GM12878 (cell line): ENCODE measurements around the gene MAPKBP1. TPM values are rescaled to one million over a fixed set of nuclear protein-coding genes. Genes with fewer than 3 reads are reported as not detected.

Experiments
- ATAC-seq: fragments of 200-7000 bp; cut with Tn5 transposase; 3 replicates; pipeline ENCODE4 v1.9.1; 2020; ENCODE audit warnings: mild to moderate bottlenecking, moderate library complexity
- BruUV-seq: library from RNA; stranded (reverse); fragments of 400-500 nt; replicated peaks from 2 replicates; lab custom pipeline; 2021; lab: Mats Ljungman, UMichigan
- CTCF ChIA-PET: fragments of 300-600 bp; sonication (Branson Sonifier 250); formaldehyde crosslinking; extraction: SDS; loops from one replicate; lab custom pipeline; 2021; ENCODE audit warnings: inconsistent platforms; lab: Yijun Ruan, JAX
- POLR2A ChIA-PET: fragments of 350-600 bp; formaldehyde crosslinking; extraction: SDS; loops from one replicate; lab custom pipeline; 2021; ENCODE audit warnings: inconsistent platforms; lab: Charles Lee
- RAD21 ChIA-PET: fragments of 300-600 bp; sonication (Branson Sonifier 250); formaldehyde crosslinking; loops from one replicate; lab custom pipeline; 2023; ENCODE audit warnings: antibody characterized with exemption; ENCODE audit not compliant: unreplicated experiment; lab: Charles Lee
- SMC1A ChIA-PET: fragments of 300-600 bp; sonication (Branson Sonifier 250); formaldehyde crosslinking; loops from one replicate; lab custom pipeline; 2023; ENCODE audit not compliant: unreplicated experiment, uncharacterized antibody; lab: Charles Lee
- DNase-seq: peaks from one replicate; pipeline ENCODE4 v3.0.0-alpha.2; 2011; ENCODE audit warnings: low read depth, low spot score
- FAIRE-seq: peaks from 3 replicates; lab custom pipeline; 2011; peaks lifted over from hg19 to GRCh38; lab: Jason Lieb, UNC
- H2AFZ ChIP-seq: 2 replicates; pipeline ENCODE4 v1.6.0; 2011; ENCODE audit warnings: low read depth, low read length, control low read depth; ENCODE audit not compliant: control insufficient read depth
- H3K27ac ChIP-seq: 2 replicates; pipeline ENCODE4 v1.5.1; 2011; ENCODE audit warnings: control low read depth; ENCODE audit not compliant: control insufficient read depth, insufficient read depth
- H3K27me3 ChIP-seq, 2 experiments: replicated peaks in 1 of 2; 2 replicates each; pipeline versions ENCODE4 v1.6.0 to v1.6.1; 2011; ENCODE audit warnings: low read length in 1 of 2; ENCODE audit not compliant: control insufficient read depth in 2 of 2, insufficient read depth in 2 of 2
- H3K36me3 ChIP-seq, 2 experiments: 2 replicates each; pipeline ENCODE4 v1.5.1; 2011; ENCODE audit warnings: low read length in 1 of 2; ENCODE audit not compliant: control insufficient read depth in 2 of 2, insufficient read depth in 2 of 2
- H3K4me1 ChIP-seq: 2 replicates; pipeline ENCODE4 v1.6.1; 2011; ENCODE audit warnings: mild to moderate bottlenecking, low read length, moderate library complexity, mixed read lengths; ENCODE audit not compliant: control insufficient read depth, insufficient read depth
- H3K4me2 ChIP-seq: 2 replicates; pipeline ENCODE4 v1.6.0; 2011; ENCODE audit warnings: control low read depth; ENCODE audit not compliant: control insufficient read depth, insufficient read depth
- H3K4me3 ChIP-seq: fragments of 200-600 bp; sonication (generic); 2 replicates; pipeline ENCODE4 v1.5.1; 2016
- H3K79me2 ChIP-seq: 2 replicates; pipeline ENCODE4 v1.6.0; 2011; ENCODE audit warnings: low read length; ENCODE audit not compliant: control insufficient read depth, insufficient read depth
- H3K9ac ChIP-seq: 2 replicates; pipeline ENCODE4 v1.8.0; 2011; ENCODE audit warnings: low read length, control low read depth, mixed read lengths; ENCODE audit not compliant: control insufficient read depth, insufficient read depth
- H3K9me3 ChIP-seq: replicated peaks from 3 replicates; pipeline ENCODE4 v1.5.1; 2011; ENCODE audit warnings: mild to moderate bottlenecking, low read length; ENCODE audit not compliant: control insufficient read depth, insufficient read depth
- H4K20me1 ChIP-seq: 2 replicates; pipeline ENCODE4 v1.6.0; 2011; ENCODE audit not compliant: control insufficient read depth, insufficient read depth
- ATF7 ChIP-seq: fragments of 450-650 bp; IDR thresholded peaks from 2 replicates; pipeline ENCODE4 v1.6.1; 2016; ENCODE audit warnings: low read depth, mild to moderate bottlenecking
- EGR1 ChIP-seq, 2 experiments: IDR thresholded peaks; 1 replicate in 1 of 2; 2 replicates in 1 of 2; pipeline ENCODE4 v1.6.1; 2011 to 2012; ENCODE audit warnings: low read depth in 2 of 2, low read length in 2 of 2, borderline replicate concordance in 1 of 2, mild to moderate bottlenecking in 1 of 2, moderate library complexity in 1 of 2
- EZH2 ChIP-seq: IDR thresholded peaks from 2 replicates; pipeline ENCODE4 v1.6.1; 2012; ENCODE audit warnings: low read depth, mild to moderate bottlenecking, control low read depth, inconsistent platforms, low read length, borderline replicate concordance; ENCODE audit not compliant: control insufficient read depth
- IRF4 ChIP-seq: IDR thresholded peaks from 2 replicates; pipeline ENCODE4 v1.6.1; 2011; ENCODE audit warnings: low read depth, low read length
- JUND ChIP-seq: IDR thresholded peaks from 2 replicates; pipeline ENCODE4 v1.6.1; 2012; ENCODE audit warnings: low read depth, mild to moderate bottlenecking, low read length, improper control_type of control experiment, moderate library complexity
- MEF2B ChIP-seq: fragments of 450-650 bp; IDR thresholded peaks from 2 replicates; pipeline ENCODE4 v1.6.1; 2018; ENCODE audit warnings: mild to moderate bottlenecking, moderate library complexity; ENCODE audit not compliant: partially characterized antibody, poor library complexity, severe bottlenecking
- NR2C2 ChIP-seq: IDR thresholded peaks from 2 replicates; pipeline ENCODE4 v1.6.1; 2011; ENCODE audit warnings: borderline replicate concordance, low read depth; ENCODE audit not compliant: control insufficient read depth, insufficient read length
- RFX5 ChIP-seq: IDR thresholded peaks from 2 replicates; pipeline ENCODE4 v1.6.1; 2011; ENCODE audit warnings: low read depth, low read length, improper control_type of control experiment
- SIN3A ChIP-seq: IDR thresholded peaks from 2 replicates; pipeline ENCODE4 v1.6.1; 2012; ENCODE audit warnings: low read depth, low read length, improper control_type of control experiment
- SMC3 ChIP-seq: IDR thresholded peaks from 2 replicates; pipeline ENCODE4 v1.6.1; 2011; ENCODE audit warnings: low read length, improper control_type of control experiment, borderline replicate concordance
- TAF1 ChIP-seq: IDR thresholded peaks from 2 replicates; pipeline ENCODE4 v1.6.1; 2011; ENCODE audit warnings: mild to moderate bottlenecking, low read depth, low read length, borderline replicate concordance
- ZNF592 ChIP-seq: fragments of 450-650 bp; IDR thresholded peaks from 2 replicates; pipeline ENCODE4 v1.6.1; 2017; ENCODE audit warnings: mild to moderate bottlenecking, moderate library complexity
- WGBS: methylation state at CpG from one replicate; pipeline ENCODE4 v1.1.6; 2016; ENCODE audit warnings: low lambda C conversion rate; ENCODE audit not compliant: insufficient replicate concordance, insufficient coverage; ENCODE audit errors: missing lambda C conversion rate; 5-methylcytosine and 5-hydroxymethylcytosine counted together
- in situ Hi-C: fragments of 300-500 bp; cut with MboI; formaldehyde crosslinking; loops from 9 replicates; pipeline ENCODE4 v1.14.3; 2018; ENCODE audit warnings: mixed read lengths
- intact Hi-C: fragments of 100-400 bp; cut with micrococcal nuclease; formaldehyde crosslinking; loops from one replicate; pipeline ENCODE4 v1.14.2; 2022; ENCODE audit not compliant: unreplicated experiment
- polyA plus RNA-seq, 11 experiments: library from polyadenylated mRNA; depleted of rRNA in 4 of 11; unstranded in 6 of 11; stranded (reverse) in 5 of 11; fragments of >200 nt; fragmentation: Nextera tagmentation in 4 of 11; fragmentation: Illumina TruSeq in 1 of 11; extraction: Ambion mirVana in 4 of 11; extraction: Trizol in 1 of 11; gene quantifications; 1 replicate in 1 of 11; 2 replicates in 10 of 11; pipeline versions ENCODE4 v1.2.1 to v1.2.3, GENCODE V29; 2011 to 2016; ENCODE audit warnings: inconsistent platforms in 2 of 11, missing spikeins in 2 of 11, low read depth in 1 of 11
- total RNA-seq, 4 experiments: library from RNA; depleted of rRNA in 3 of 4; stranded (reverse); fragments of >200 nt in 3 of 4; fragmentation: Illumina TruSeq in 1 of 4; extraction: Trizol in 1 of 4; gene quantifications; 2 replicates each; pipeline versions ENCODE4 v1.2.1 to v1.2.3, GENCODE V29; 2013 to 2021

Gene MAPKBP1
- total and polyA plus RNA-seq, 10 of the 15 experiments (the other 5 are each of a cell fraction or from before 2014, with no cell fraction given): 0.44 to 19.0 (median 7.3) TPM

- ChIA-PET RAD21 (no interaction called here), POLR2A (no interaction called here), SMC1A (interaction anchor here (1.6 kb wide), 1 partner anchor 44 kb away, joined by 6 read pairs; the partner anchor contains the start of gene MAPKBP1), CTCF (interaction anchor here (1.3 to 1.7 kb wide), 2 partner anchors 44 to 213 kb away, joined by 3 to 7 read pairs; partner anchors contain the start of gene MAPKBP1)
- no peak overlapping the region for H3K4me3 ChIP-seq
- in situ Hi-C loops (no loop called here), intact Hi-C loops (loop anchor here (10.0 kb wide), 1 partner anchor 123 kb away; no protein-coding TSS in a partner anchor)
- no TSS peak for BruUV-seq
- no peaks in the 10 kb centered on the region for H3K4me1 ChIP-seq
- H4K20me1 ChIP-seq: no peaks in the 10 kb centered on the region
- ATAC-seq (no peak), FAIRE-seq (no peak), DNase-seq (no peak)
- no peak overlapping the region for H3K4me2 ChIP-seq
- no peaks in the 10 kb centered on the region for H3K27me3 ChIP-seq
- H3K9me3 ChIP-seq: no peaks in the 10 kb centered on the region
- H3K9ac ChIP-seq: no peak overlapping the region
- peaks cover 3 to 20% of the 10 kb centered on the region in 2 experiments; a peak in 3 of 4 replicates for H3K36me3 ChIP-seq
- H3K79me2 ChIP-seq: no peaks in the 10 kb centered on the region
- 94% methylated on average over 14 of the region's 14 CpGs for WGBS
- TF ChIP-seq MEF2B (no peak), SIN3A (no peak), EZH2 (no peak), IRF4 (no peak), TAF1 (no peak), ATF7 (no peak)
- no peak overlapping the region for H3K27ac ChIP-seq
- H2AFZ ChIP-seq: no peak overlapping the region
Observed at GRCh38 chr15:41817327-41817726, 43.0 kb downstream of the MAPKBP1 start.

GRCh38 chr15:41817781-41818180 is 43.5 kb downstream of the MAPKBP1 start:
- H3K27me3 ChIP-seq: no peaks in the 10 kb centered on the region
- no peak overlapping the region for H3K27ac ChIP-seq
- ChIA-PET CTCF (interaction anchor here (1.3 to 1.7 kb wide), 2 partner anchors 44 to 214 kb away, joined by 3 to 7 read pairs; partner anchors contain the start of gene MAPKBP1), POLR2A (no interaction called here), RAD21 (no interaction called here), SMC1A (interaction anchor here (1.6 kb wide), 1 partner anchor 44 kb away, joined by 6 read pairs; the partner anchor contains the start of gene MAPKBP1)
- ATAC-seq (no peak), FAIRE-seq (no peak), DNase-seq (no peak)
- H4K20me1 ChIP-seq: no peaks in the 10 kb centered on the region
- no peak overlapping the region for H2AFZ ChIP-seq
- H3K9me3 ChIP-seq: no peaks in the 10 kb centered on the region
- H3K36me3 ChIP-seq: peaks cover 3 to 16% of the 10 kb centered on the region in 2 experiments; a peak in 3 of 4 replicates
- intact Hi-C loops: loop anchor here (10.0 kb wide), 1 partner anchor 123 kb away; no protein-coding TSS in a partner anchor
- in situ Hi-C loops: no loop called here
- no peak overlapping the region for H3K9ac ChIP-seq
- H3K79me2 ChIP-seq: no peaks in the 10 kb centered on the region
- no peak overlapping the region for H3K4me2 ChIP-seq
- no peaks in the 10 kb centered on the region for H3K4me1 ChIP-seq
- no TSS peak for BruUV-seq
- no peak overlapping the region for H3K4me3 ChIP-seq
- WGBS: 99% methylated on average over 6 of the region's 6 CpGs
- TF ChIP-seq ZNF592 (no peak), NR2C2 (no peak), SMC3 (no peak), RFX5 (no peak), JUND (no peak), EGR1 (IDR thresholded peaks at IDR 0.05; ENCODE audit: borderline replicate concordance in 1 of 2, low read depth in 2 of 2, low read length in 2 of 2) (no peak)
